Measurements from ENCODE around the gene APMAP.
"Not testable (repeated sequence)": the region's sequence is repeated elsewhere in the genome, so short reads cannot be mapped to it uniquely, and the experiment has no call there.

GRCh38 chr20:25001323-25001722 is 8.8 kb upstream of the APMAP start:
- TF ChIP-seq, protein P1, sequence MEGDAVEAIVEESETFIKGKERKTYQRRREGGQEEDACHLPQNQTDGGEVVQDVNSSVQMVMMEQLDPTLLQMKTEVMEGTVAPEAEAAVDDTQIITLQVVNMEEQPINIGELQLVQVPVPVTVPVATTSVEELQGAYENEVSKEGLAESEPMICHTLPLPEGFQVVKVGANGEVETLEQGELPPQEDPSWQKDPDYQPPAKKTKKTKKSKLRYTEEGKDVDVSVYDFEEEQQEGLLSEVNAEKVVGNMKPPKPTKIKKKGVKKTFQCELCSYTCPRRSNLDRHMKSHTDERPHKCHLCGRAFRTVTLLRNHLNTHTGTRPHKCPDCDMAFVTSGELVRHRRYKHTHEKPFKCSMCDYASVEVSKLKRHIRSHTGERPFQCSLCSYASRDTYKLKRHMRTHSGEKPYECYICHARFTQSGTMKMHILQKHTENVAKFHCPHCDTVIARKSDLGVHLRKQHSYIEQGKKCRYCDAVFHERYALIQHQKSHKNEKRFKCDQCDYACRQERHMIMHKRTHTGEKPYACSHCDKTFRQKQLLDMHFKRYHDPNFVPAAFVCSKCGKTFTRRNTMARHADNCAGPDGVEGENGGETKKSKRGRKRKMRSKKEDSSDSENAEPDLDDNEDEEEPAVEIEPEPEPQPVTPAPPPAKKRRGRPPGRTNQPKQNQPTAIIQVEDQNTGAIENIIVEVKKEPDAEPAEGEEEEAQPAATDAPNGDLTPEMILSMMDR (IDR thresholded peaks at IDR 0.05 in 8 of 11, conservative IDR thresholded peaks at IDR 0.05 in 3 of 11), result not testable (repeated sequence)
- not testable (repeated sequence) for TF ChIP-seq POLR2A, POLR2AphosphoS5 (IDR thresholded peaks at IDR 0.05)
